Measurements from ENCODE around the gene LDB2. TPM values are rescaled to one million over a fixed set of nuclear protein-coding genes. Genes with fewer than 3 reads are reported as not detected.

Gene LDB2
- total and polyA plus RNA-seq, 2 experiments from 2014 or later: 48.6 to 80.1 TPM

DNA sequence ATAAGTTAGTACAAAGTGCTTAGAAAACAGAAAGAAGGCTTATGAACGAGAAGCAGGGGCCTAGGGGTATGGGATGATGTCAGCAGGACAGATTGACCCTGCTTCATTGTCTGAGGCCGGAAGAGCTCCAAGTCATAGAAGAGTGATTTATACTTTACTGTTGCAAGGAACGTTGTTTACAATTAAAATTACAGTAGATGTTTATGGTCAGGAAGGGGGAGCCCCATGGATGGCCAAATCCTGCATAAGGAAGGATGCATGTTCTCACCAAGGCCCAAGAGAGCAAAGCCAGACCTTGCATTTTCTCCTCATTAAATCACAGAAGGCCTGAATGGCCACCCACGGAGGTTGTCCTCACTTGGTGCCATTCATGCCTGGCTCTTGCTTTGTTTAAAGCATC is 115.3 kb downstream of the LDB2 start:
- peaks cover 28% of the 10 kb centered on the region for H3K4me1 ChIP-seq (ENCODE audit: insufficient read depth)
- no peak overlapping the region; the same call in 2 of the 3 replicates for H3K4me3 Mint-ChIP-seq
- H3K27ac Mint-ChIP-seq: peak overlapping the region; percentile 12; the same call in 1 of the 2 replicates
- no peaks in the 10 kb centered on the region for H3F3A ChIP-seq (replicated peaks; ENCODE audit: low read depth)
- H3K9me3 Mint-ChIP-seq: no peaks in the 10 kb centered on the region
- peaks cover 1% of the 10 kb centered on the region for H3K27me3 Mint-ChIP-seq (ENCODE audit: insufficient read depth, low read depth, poor library complexity)
- H3K27ac ChIP-seq (ENCODE audit: low read depth): peak overlapping the region; percentile 86
- H3K36me3 ChIP-seq (ENCODE audit: insufficient read depth): peaks cover 17% of the 10 kb centered on the region; the same call in 1 of the 2 replicates
- peaks cover 4% of the 10 kb centered on the region; the same call in 1 of the 2 replicates for H3K9me2 ChIP-seq (ENCODE audit: insufficient read depth)
- H3K4me1 Mint-ChIP-seq: peaks cover 30% of the 10 kb centered on the region
- H3K36me3 Mint-ChIP-seq (ENCODE audit: low read depth): peaks cover 24% of the 10 kb centered on the region
- H4K20me1 ChIP-seq (replicated peaks; ENCODE audit: insufficient read depth): no peaks in the 10 kb centered on the region
- TF ChIP-seq CREB1 (CRISPR knock-in tag; IDR thresholded peaks at IDR 0.05; ENCODE audit: low read depth): no peak
- TF ChIP-seq, protein P1, sequence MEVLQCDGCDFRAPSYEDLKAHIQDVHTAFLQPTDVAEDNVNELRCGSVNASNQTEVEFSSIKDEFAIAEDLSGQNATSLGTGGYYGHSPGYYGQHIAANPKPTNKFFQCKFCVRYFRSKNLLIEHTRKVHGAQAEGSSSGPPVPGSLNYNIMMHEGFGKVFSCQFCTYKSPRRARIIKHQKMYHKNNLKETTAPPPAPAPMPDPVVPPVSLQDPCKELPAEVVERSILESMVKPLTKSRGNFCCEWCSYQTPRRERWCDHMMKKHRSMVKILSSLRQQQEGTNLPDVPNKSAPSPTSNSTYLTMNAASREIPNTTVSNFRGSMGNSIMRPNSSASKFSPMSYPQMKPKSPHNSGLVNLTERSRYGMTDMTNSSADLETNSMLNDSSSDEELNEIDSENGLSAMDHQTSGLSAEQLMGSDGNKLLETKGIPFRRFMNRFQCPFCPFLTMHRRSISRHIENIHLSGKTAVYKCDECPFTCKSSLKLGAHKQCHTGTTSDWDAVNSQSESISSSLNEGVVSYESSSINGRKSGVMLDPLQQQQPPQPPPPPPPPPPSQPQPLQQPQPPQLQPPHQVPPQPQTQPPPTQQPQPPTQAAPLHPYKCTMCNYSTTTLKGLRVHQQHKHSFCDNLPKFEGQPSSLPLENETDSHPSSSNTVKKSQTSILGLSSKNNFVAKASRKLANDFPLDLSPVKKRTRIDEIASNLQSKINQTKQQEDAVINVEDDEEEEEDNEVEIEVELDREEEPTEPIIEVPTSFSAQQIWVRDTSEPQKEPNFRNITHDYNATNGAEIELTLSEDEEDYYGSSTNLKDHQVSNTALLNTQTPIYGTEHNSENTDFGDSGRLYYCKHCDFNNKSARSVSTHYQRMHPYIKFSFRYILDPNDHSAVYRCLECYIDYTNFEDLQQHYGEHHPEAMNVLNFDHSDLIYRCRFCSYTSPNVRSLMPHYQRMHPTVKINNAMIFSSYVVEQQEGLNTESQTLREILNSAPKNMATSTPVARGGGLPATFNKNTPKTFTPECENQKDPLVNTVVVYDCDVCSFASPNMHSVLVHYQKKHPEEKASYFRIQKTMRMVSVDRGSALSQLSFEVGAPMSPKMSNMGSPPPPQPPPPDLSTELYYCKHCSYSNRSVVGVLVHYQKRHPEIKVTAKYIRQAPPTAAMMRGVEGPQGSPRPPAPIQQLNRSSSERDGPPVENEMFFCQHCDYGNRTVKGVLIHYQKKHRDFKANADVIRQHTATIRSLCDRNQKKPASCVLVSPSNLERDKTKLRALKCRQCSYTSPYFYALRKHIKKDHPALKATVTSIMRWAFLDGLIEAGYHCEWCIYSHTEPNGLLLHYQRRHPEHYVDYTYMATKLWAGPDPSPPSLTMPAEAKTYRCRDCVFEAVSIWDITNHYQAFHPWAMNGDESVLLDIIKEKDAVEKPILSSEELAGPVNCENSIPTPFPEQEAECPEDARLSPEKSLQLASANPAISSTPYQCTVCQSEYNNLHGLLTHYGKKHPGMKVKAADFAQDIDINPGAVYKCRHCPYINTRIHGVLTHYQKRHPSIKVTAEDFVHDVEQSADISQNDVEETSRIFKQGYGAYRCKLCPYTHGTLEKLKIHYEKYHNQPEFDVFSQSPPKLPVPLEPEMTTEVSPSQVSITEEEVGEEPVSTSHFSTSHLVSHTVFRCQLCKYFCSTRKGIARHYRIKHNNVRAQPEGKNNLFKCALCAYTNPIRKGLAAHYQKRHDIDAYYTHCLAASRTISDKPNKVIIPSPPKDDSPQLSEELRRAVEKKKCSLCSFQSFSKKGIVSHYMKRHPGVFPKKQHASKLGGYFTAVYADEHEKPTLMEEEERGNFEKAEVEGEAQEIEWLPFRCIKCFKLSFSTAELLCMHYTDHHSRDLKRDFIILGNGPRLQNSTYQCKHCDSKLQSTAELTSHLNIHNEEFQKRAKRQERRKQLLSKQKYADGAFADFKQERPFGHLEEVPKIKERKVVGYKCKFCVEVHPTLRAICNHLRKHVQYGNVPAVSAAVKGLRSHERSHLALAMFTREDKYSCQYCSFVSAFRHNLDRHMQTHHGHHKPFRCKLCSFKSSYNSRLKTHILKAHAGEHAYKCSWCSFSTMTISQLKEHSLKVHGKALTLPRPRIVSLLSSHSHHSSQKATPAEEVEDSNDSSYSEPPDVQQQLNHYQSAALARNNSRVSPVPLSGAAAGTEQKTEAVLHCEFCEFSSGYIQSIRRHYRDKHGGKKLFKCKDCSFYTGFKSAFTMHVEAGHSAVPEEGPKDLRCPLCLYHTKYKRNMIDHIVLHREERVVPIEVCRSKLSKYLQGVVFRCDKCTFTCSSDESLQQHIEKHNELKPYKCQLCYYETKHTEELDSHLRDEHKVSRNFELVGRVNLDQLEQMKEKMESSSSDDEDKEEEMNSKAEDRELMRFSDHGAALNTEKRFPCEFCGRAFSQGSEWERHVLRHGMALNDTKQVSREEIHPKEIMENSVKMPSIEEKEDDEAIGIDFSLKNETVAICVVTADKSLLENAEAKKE (CRISPR knock-in tag; IDR thresholded peaks at IDR 0.05): peak; percentile 95
- ATAC-seq: peak; percentile 89
- peaks cover 7% of the 10 kb centered on the region; the same call in 1 of the 2 replicates for H3K79me2 ChIP-seq (replicated peaks; ENCODE audit: insufficient read depth)
- peak overlapping the region; percentile 56 for H3K4me2 ChIP-seq
- no peaks in the 10 kb centered on the region for H3K27me3 ChIP-seq (ENCODE audit: insufficient read depth)
- peak; percentile 53 for DNase-seq (ENCODE audit: low spot score)
- H3K4me3 ChIP-seq: no peak overlapping the region
- no peak overlapping the region for H2AFZ ChIP-seq

DNA sequence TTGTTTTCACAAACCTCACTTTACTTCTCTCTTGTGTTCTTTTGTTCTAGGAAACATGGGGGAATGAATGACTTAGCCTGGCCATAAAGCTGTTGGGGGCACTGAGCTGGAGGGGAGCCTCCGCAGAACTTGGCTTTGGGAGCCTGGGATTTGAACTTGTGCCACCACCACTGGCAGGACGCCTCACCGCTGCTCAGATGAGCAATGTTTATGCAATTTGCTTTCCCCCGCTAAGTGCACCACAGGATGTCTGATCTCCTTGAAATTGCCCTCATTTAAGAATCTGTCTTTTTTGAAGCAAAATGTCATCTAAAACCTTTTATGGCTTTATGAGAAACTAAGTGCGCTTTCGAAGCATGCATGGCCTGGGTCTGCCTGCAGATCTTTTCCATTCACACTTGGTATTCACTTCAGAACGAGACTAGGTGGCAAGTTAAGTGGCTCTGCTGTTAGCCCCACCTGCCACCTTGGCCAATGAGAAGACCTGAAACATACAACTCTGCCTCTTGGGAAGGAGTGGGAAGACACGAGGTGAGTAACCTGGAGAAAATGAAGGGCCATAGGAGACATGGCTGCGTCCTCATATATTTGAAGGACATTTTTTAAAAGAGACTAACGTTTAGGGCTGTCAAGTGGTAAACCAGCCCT is 119.3 kb downstream of the LDB2 start:
- Mint-ChIP-seq H3K36me3 (ENCODE audit: low read depth) (peaks cover 35% of the 10 kb centered on the region), H3K4me3 (no peak overlapping the region), H3K4me1 (peaks cover 19% of the 10 kb centered on the region), H3K27me3 (ENCODE audit: insufficient read depth, low read depth, poor library complexity) (no peaks in the 10 kb centered on the region), H3K27ac (no peak overlapping the region), H3K9me3 (peaks cover under 1% of the 10 kb centered on the region)
- Histone ChIP-seq H3K79me2 (replicated peaks; ENCODE audit: insufficient read depth) (0 out of 2 replicates have a peak, but pooled peaks cover 4% of the 10 kb centered on the region), H3K4me1 (ENCODE audit: insufficient read depth) (peaks cover 44% of the 10 kb centered on the region), H3K36me3 (ENCODE audit: insufficient read depth) (peaks cover 15% of the 10 kb centered on the region; the same call in 1 of the 2 replicates), H3K4me3 (no peak overlapping the region), H4K20me1 (replicated peaks; ENCODE audit: insufficient read depth) (no peaks in the 10 kb centered on the region), H3K9me2 (ENCODE audit: insufficient read depth) (peaks cover 17% of the 10 kb centered on the region; the same call in 1 of the 2 replicates), H2AFZ (no peak overlapping the region), H3K4me2 (no peak overlapping the region), H3K27me3 (ENCODE audit: insufficient read depth) (no peaks in the 10 kb centered on the region), H3K27ac (ENCODE audit: low read depth) (no peak overlapping the region), H3F3A (replicated peaks; ENCODE audit: low read depth) (0 out of 2 replicates have a peak, but pooled peaks cover 7% of the 10 kb centered on the region)
- DNase-seq (ENCODE audit: low spot score): no peak
- no peak for ATAC-seq
- no peak for TF ChIP-seq ZNF331 (CRISPR knock-in tag; IDR thresholded peaks at IDR 0.05; ENCODE audit: low read depth)
- TF ChIP-seq, protein P2, sequence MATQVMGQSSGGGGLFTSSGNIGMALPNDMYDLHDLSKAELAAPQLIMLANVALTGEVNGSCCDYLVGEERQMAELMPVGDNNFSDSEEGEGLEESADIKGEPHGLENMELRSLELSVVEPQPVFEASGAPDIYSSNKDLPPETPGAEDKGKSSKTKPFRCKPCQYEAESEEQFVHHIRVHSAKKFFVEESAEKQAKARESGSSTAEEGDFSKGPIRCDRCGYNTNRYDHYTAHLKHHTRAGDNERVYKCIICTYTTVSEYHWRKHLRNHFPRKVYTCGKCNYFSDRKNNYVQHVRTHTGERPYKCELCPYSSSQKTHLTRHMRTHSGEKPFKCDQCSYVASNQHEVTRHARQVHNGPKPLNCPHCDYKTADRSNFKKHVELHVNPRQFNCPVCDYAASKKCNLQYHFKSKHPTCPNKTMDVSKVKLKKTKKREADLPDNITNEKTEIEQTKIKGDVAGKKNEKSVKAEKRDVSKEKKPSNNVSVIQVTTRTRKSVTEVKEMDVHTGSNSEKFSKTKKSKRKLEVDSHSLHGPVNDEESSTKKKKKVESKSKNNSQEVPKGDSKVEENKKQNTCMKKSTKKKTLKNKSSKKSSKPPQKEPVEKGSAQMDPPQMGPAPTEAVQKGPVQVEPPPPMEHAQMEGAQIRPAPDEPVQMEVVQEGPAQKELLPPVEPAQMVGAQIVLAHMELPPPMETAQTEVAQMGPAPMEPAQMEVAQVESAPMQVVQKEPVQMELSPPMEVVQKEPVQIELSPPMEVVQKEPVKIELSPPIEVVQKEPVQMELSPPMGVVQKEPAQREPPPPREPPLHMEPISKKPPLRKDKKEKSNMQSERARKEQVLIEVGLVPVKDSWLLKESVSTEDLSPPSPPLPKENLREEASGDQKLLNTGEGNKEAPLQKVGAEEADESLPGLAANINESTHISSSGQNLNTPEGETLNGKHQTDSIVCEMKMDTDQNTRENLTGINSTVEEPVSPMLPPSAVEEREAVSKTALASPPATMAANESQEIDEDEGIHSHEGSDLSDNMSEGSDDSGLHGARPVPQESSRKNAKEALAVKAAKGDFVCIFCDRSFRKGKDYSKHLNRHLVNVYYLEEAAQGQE (IDR thresholded peaks at IDR 0.05; ENCODE audit: unreplicated experiment): no peak
- TF ChIP-seq EZH2phosphoT487 (IDR thresholded peaks at IDR 0.05; ENCODE audit: unreplicated experiment): no peak
- TF ChIP-seq JUNB (IDR thresholded peaks at IDR 0.05; ENCODE audit: unreplicated experiment): no peak
- TF ChIP-seq, protein P3, sequence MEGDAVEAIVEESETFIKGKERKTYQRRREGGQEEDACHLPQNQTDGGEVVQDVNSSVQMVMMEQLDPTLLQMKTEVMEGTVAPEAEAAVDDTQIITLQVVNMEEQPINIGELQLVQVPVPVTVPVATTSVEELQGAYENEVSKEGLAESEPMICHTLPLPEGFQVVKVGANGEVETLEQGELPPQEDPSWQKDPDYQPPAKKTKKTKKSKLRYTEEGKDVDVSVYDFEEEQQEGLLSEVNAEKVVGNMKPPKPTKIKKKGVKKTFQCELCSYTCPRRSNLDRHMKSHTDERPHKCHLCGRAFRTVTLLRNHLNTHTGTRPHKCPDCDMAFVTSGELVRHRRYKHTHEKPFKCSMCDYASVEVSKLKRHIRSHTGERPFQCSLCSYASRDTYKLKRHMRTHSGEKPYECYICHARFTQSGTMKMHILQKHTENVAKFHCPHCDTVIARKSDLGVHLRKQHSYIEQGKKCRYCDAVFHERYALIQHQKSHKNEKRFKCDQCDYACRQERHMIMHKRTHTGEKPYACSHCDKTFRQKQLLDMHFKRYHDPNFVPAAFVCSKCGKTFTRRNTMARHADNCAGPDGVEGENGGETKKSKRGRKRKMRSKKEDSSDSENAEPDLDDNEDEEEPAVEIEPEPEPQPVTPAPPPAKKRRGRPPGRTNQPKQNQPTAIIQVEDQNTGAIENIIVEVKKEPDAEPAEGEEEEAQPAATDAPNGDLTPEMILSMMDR (conservative IDR thresholded peaks at IDR 0.05; ENCODE audit: low read depth in 2 of 2): no peak
- no peak for TF ChIP-seq POLR2AphosphoS5 (IDR thresholded peaks at IDR 0.05; ENCODE audit: low read depth)
- no peak for TF ChIP-seq CREB1 (CRISPR knock-in tag; IDR thresholded peaks at IDR 0.05; ENCODE audit: low read depth)
- no peak for TF ChIP-seq ZNF114 (CRISPR knock-in tag; IDR thresholded peaks at IDR 0.05)
